ENCODE results near the gene PIGS. TPM values are rescaled to one million over a fixed set of nuclear protein-coding genes. Genes with fewer than 3 reads are reported as not detected.

Gene PIGS
- total RNA-seq, 2 experiments from 2014 or later = 38.7 to 41.4 TPM

- ATAC-seq = no peak
- peaks cover 53% of the 10 kb centered on the region for H3K4me1 Mint-ChIP-seq
- H3K27ac Mint-ChIP-seq = peak overlapping the region; percentile 70
- no peaks in the 10 kb centered on the region for H3K9me3 Mint-ChIP-seq (ENCODE audit: low read depth)
- CTCF ChIA-PET = interaction anchor here (0.5 to 7.7 kb wide), 10 partner anchors 8 to 167 kb away, joined by 3 to 38 read pairs (median 4); partner anchors contain the start of genes ALDOC and PIGS
- intact Hi-C loops (cut with DNase I, micrococcal nuclease) = loop anchor here (1.0 to 10.0 kb wide), 11 partner anchors 19 to 510 kb away; partner anchors contain the start of genes PIGS (in 2 of the 2), POLDIP2 (in 2 of the 2), ALDOC (in 1 of the 2) and BLTP2 (in 1 of the 2)
- peak; percentile 30 for DNase-seq
- peak overlapping the region; percentile 87 for H3K4me3 Mint-ChIP-seq
- POLR2A ChIA-PET = interaction anchor here (0.8 kb wide), 1 partner anchor 20 kb away, joined by 5 read pairs; the partner anchor contains the start of gene PIGS
- H3K27me3 Mint-ChIP-seq = no peaks in the 10 kb centered on the region
- peaks cover 29% of the 10 kb centered on the region for H3K36me3 Mint-ChIP-seq (ENCODE audit: low read depth)
These were observed 19.7 kb downstream of the PIGS start for GRCh38 chr17:28551421-28552175.

- intact Hi-C loops (cut with DNase I, micrococcal nuclease) = loop anchor here in 1 of 2 experiments (10.0 kb wide), 1 partner anchor 196 kb away; the partner anchor contains the start of gene POLDIP2
- H3K4me1 Mint-ChIP-seq = peaks cover 53% of the 10 kb centered on the region
- H3K27me3 Mint-ChIP-seq = no peaks in the 10 kb centered on the region
- ATAC-seq = no peak
- peak overlapping the region; percentile 87 for H3K4me3 Mint-ChIP-seq
- no peaks in the 10 kb centered on the region for H3K9me3 Mint-ChIP-seq (ENCODE audit: low read depth)
- H3K27ac Mint-ChIP-seq = peak overlapping the region; percentile 77
- DNase-seq = no peak
- ChIA-PET CTCF (interaction anchor here (0.6 to 7.7 kb wide), 11 partner anchors 9 to 594 kb away, joined by 3 to 38 read pairs (median 4); partner anchors contain the start of genes ALDOC and PIGS), POLR2A (interaction anchor here (0.8 kb wide), 2 partner anchors 21 to 25 kb away, joined by 3 to 5 read pairs; partner anchors contain the start of gene PIGS)
- peaks cover 22% of the 10 kb centered on the region for H3K36me3 Mint-ChIP-seq (ENCODE audit: low read depth)
These were observed 20.5 kb downstream of the PIGS start for GRCh38 chr17:28550858-28551257.

GRCh38 chr17:28549236-28550132, 21.8 kb downstream of the PIGS start:
- peaks cover 53% of the 10 kb centered on the region for H3K4me1 Mint-ChIP-seq
- CTCF ChIA-PET = interaction anchor here (0.6 to 7.7 kb wide), 13 partner anchors 9 to 656 kb away, joined by 3 to 38 read pairs (median 5); partner anchors contain the start of genes ALDOC and PIGS
- H3K27ac Mint-ChIP-seq = peak overlapping the region; percentile 77
- intact Hi-C loops (cut with DNase I, micrococcal nuclease) = loop anchor here (2.0 to 10.0 kb wide), 4 partner anchors 49 to 195 kb away; partner anchors contain the start of genes POLDIP2 (in 1 of the 2) and SPAG5 (in 1 of the 2)
- H3K4me3 Mint-ChIP-seq = peak overlapping the region; percentile 3
- H3K27me3 Mint-ChIP-seq = no peaks in the 10 kb centered on the region
- H3K36me3 Mint-ChIP-seq (ENCODE audit: low read depth) = peaks cover 20% of the 10 kb centered on the region
- H3K9me3 Mint-ChIP-seq (ENCODE audit: low read depth) = no peaks in the 10 kb centered on the region
- ATAC-seq (peak; percentile 82), DNase-seq (peak; percentile 83)
- POLR2A ChIA-PET = interaction anchor here (1.0 kb wide), 1 partner anchor 27 kb away, joined by 3 read pairs; the partner anchor contains the start of gene ALDOC

- Mint-ChIP-seq H3K9me3 (ENCODE audit: low read depth) (no peaks in the 10 kb centered on the region), H3K27me3 (no peaks in the 10 kb centered on the region), H3K4me3 (no peak overlapping the region), H3K4me1 (peaks cover 48% of the 10 kb centered on the region), H3K27ac (peak overlapping the region; percentile 77), H3K36me3 (ENCODE audit: low read depth) (peaks cover 13% of the 10 kb centered on the region)
- ATAC-seq (no peak), DNase-seq (no peak)
- CTCF ChIA-PET = interaction anchor here (0.7 to 7.7 kb wide), 10 partner anchors 9 to 201 kb away, joined by 3 to 38 read pairs (median 5); partner anchors contain the start of genes ALDOC and PIGS
- intact Hi-C loops (cut with DNase I, micrococcal nuclease) = loop anchor here (2.0 kb wide), 3 partner anchors 50 to 64 kb away; partner anchors contain the start of gene SPAG5 (in 1 of the 2)
- POLR2A ChIA-PET = no interaction called here
These were observed 22.8 kb downstream of the PIGS start for GRCh38 chr17:28548417-28549130.

- peak overlapping the region; percentile 32 for H3K4me3 Mint-ChIP-seq
- peaks cover 6% of the 10 kb centered on the region for H3K36me3 Mint-ChIP-seq (ENCODE audit: low read depth)
- intact Hi-C loops (cut with DNase I, micrococcal nuclease) = loop anchor here (2.0 kb wide), 3 partner anchors 51 to 65 kb away; partner anchors contain the start of gene SPAG5 (in 1 of the 2)
- ChIA-PET POLR2A (no interaction called here), CTCF (interaction anchor here (0.7 to 7.7 kb wide), 15 partner anchors 8 to 711 kb away, joined by 3 to 38 read pairs (median 3); partner anchors contain the start of genes ALDOC and PIGS)
- peaks cover 45% of the 10 kb centered on the region for H3K4me1 Mint-ChIP-seq
- DNase-seq (peak; percentile 87), ATAC-seq (peak; percentile 39)
- H3K9me3 Mint-ChIP-seq (ENCODE audit: low read depth) = no peaks in the 10 kb centered on the region
- peak overlapping the region; percentile 79 for H3K27ac Mint-ChIP-seq
- H3K27me3 Mint-ChIP-seq = no peaks in the 10 kb centered on the region
These were observed 23.5 kb downstream of the PIGS start for GRCh38 chr17:28547623-28548416.

GRCh38 chr17:28547096-28547622, 24.2 kb downstream of the PIGS start:
- Mint-ChIP-seq H3K9me3 (ENCODE audit: low read depth) (no peaks in the 10 kb centered on the region), H3K36me3 (ENCODE audit: low read depth) (peaks cover 6% of the 10 kb centered on the region), H3K4me3 (no peak overlapping the region), H3K27ac (peak overlapping the region; percentile 79), H3K4me1 (peaks cover 43% of the 10 kb centered on the region), H3K27me3 (no peaks in the 10 kb centered on the region)
- intact Hi-C loops (cut with DNase I, micrococcal nuclease) = no loop called here
- ATAC-seq = no peak
- CTCF ChIA-PET = interaction anchor here (0.7 to 7.7 kb wide), 11 partner anchors 10 to 710 kb away, joined by 3 to 38 read pairs (median 3); partner anchors contain the start of genes ALDOC and PIGS
- POLR2A ChIA-PET = interaction anchor here (0.6 kb wide), 1 partner anchor 59 kb away, joined by 3 read pairs; no protein-coding TSS in a partner anchor
- no peak for DNase-seq

- Mint-ChIP-seq H3K4me1 (peaks cover 35% of the 10 kb centered on the region), H3K36me3 (ENCODE audit: low read depth) (peaks cover 6% of the 10 kb centered on the region), H3K27ac (peak overlapping the region; percentile 6), H3K4me3 (no peak overlapping the region), H3K9me3 (ENCODE audit: low read depth) (no peaks in the 10 kb centered on the region), H3K27me3 (no peaks in the 10 kb centered on the region)
- intact Hi-C loops (cut with DNase I, micrococcal nuclease) = no loop called here
- DNase-seq = no peak
- ChIA-PET CTCF (interaction anchor here (0.6 to 0.7 kb wide), 2 partner anchors 9 to 61 kb away, joined by 3 to 4 read pairs; no protein-coding TSS in a partner anchor), POLR2A (interaction anchor here (0.7 kb wide), 1 partner anchor 160 kb away, joined by 4 read pairs; no protein-coding TSS in a partner anchor)
- no peak for ATAC-seq
These were observed 25.4 kb downstream of the PIGS start for GRCh38 chr17:28545787-28546415.

GRCh38 chr17:28545141-28545503, 26.2 kb downstream of the PIGS start:
- Mint-ChIP-seq H3K9me3 (ENCODE audit: low read depth) (no peaks in the 10 kb centered on the region), H3K4me3 (no peak overlapping the region), H3K27me3 (no peaks in the 10 kb centered on the region), H3K4me1 (peaks cover 28% of the 10 kb centered on the region), H3K27ac (no peak overlapping the region), H3K36me3 (ENCODE audit: low read depth) (peaks cover 6% of the 10 kb centered on the region)
- ATAC-seq = no peak
- ChIA-PET CTCF (interaction anchor here (0.6 to 0.7 kb wide), 3 partner anchors 30 to 102 kb away, joined by 3 to 4 read pairs (median 3); no protein-coding TSS in a partner anchor), POLR2A (no interaction called here)
- intact Hi-C loops (cut with DNase I, micrococcal nuclease) = no loop called here
- no peak for DNase-seq
